Natural killer cell (primary cell): Measurements from ENCODE around the gene SPATC1L. TPM values are rescaled to one million over a fixed set of nuclear protein-coding genes. Genes with fewer than 3 reads are reported as not detected.

Experiments
- ATAC-seq, 3 donors: fragments of 150-1000 bp in 2 of 3; fragments of 200-7000 bp in 1 of 3; cut with Tn5 transposase; 1 replicate in 1 of 3; 2 replicates in 2 of 3; pipeline ENCODE4 v1.10.0; 2021; ENCODE audit warnings: mild to moderate bottlenecking in 2 of 3, moderate library complexity in 2 of 3
- DNase-seq, 2 donors: peaks; one replicate each; pipeline versions ENCODE4 v3.0.0 to v3.0.0-alpha.2; 2013 to 2021; ENCODE audit warnings: mixed read lengths in 1 of 2
- H3K27ac ChIP-seq: one replicate; pipeline ENCODE4 v1.5.1; 2013; ENCODE audit warnings: mild to moderate bottlenecking, low read length
- H3K27me3 ChIP-seq: one replicate; pipeline ENCODE4 v1.6.1; 2013; ENCODE audit warnings: low read length; ENCODE audit not compliant: control insufficient read depth, insufficient read depth
- H3K36me3 ChIP-seq: one replicate; pipeline ENCODE4 v1.6.1; 2013; ENCODE audit warnings: low read length; ENCODE audit not compliant: control insufficient read depth, insufficient read depth
- H3K4me1 ChIP-seq: one replicate; pipeline ENCODE4 v1.6.1; 2013; ENCODE audit warnings: low read length; ENCODE audit not compliant: control insufficient read depth, insufficient read depth
- H3K4me3 ChIP-seq: one replicate; pipeline ENCODE4 v1.5.1; 2013; ENCODE audit warnings: low read length
- H3K9me3 ChIP-seq: one replicate; pipeline ENCODE4 v1.6.1; 2013; ENCODE audit warnings: low read length; ENCODE audit not compliant: control insufficient read depth, insufficient read depth
- H3K27ac Mint-ChIP-seq, 2 donors: one replicate each; pipeline ENCODE4 v1.8.0; 2022; ENCODE audit warnings: mild to moderate bottlenecking in 2 of 2, mixed read lengths in 2 of 2, moderate library complexity in 1 of 2
- H3K27me3 Mint-ChIP-seq, 2 donors: one replicate each; pipeline ENCODE4 v1.8.0; 2022; ENCODE audit warnings: low read depth in 2 of 2, mixed read lengths in 2 of 2
- H3K36me3 Mint-ChIP-seq: one replicate; pipeline ENCODE4 v1.8.0; 2022; ENCODE audit warnings: mixed read lengths
- H3K4me1 Mint-ChIP-seq, 2 donors: one replicate each; pipeline ENCODE4 v1.8.0; 2022; ENCODE audit warnings: mixed read lengths in 2 of 2
- H3K4me3 Mint-ChIP-seq: one replicate; pipeline ENCODE4 v1.8.0; 2022; ENCODE audit warnings: mild to moderate bottlenecking, moderate library complexity, mixed read lengths
- H3K9me3 Mint-ChIP-seq, 2 donors: one replicate each; pipeline ENCODE4 v1.8.0; 2022; ENCODE audit warnings: mixed read lengths in 2 of 2
- WGBS: methylation state at CpG from one replicate; pipeline ENCODE4 v1.1.7; 2013; ENCODE audit warnings: missing lambda C conversion rate; ENCODE audit not compliant: insufficient coverage; 5-methylcytosine and 5-hydroxymethylcytosine counted together
- intact Hi-C: fragments of 100-400 bp; cut with micrococcal nuclease; formaldehyde crosslinking; loops from one replicate; pipeline ENCODE4 v1.14.2; 2022
- total RNA-seq, 4 donors: library from RNA; stranded (reverse); fragments of 120-200 nt in 1 of 4; gene quantifications; one replicate each; pipeline versions ENCODE4 v1.2.3 to v1.2.4, GENCODE V29; 2013 to 2022
- TF ChIP-seq, protein P1 (sequence below): fragments of 200-600 bp; IDR thresholded peaks from one replicate; pipeline ENCODE4 v1.8.0; 2022; ENCODE audit warnings: antibody characterized with exemption

The SPATC1L gene
- total RNA-seq, 3 donors from 2014 or later (not counting 1 experiment from before 2014, with no cell fraction given), result 0.18 to 4.0 (median 2.7) TPM

DNA sequence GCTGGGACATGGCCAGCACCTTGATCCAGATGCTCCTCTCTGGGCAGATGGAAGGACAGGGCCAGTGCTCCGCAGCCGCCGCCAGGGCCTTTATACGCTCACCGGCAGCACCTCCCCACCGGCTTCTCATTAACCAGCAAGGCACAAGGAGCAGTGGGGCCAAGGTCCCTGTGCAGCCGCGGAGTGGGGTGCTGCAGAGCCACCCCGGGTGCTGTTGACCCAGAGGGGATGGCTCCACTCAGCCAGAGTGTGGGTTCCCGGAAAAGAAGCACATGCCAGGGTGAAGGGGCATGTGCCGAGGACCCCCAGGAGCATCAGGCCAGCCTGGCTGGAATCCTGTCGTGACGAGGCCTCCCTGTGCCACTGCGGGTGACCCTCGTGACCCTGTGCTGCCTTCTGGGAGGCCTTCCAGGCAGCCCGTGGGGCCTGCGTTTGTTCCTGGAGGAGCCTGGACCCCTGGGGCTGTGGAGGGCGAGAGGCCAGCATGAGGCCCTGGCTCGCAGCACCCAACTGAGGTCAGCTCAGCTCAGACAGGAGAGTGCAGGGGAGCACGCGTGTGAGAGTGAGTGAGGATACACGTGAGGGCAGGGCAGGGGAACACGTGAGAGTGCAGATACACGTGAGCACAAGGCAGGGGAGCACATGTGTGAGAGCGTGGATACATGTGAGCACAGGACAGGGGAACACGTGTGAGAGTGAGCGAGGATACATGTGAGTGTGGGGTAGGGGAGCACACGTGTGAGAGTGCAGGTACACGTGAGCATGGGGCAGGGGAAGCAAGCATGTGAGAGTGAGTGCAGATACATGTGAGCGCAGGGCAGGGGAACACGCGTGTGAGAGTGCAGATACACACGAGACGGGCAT, 28.5 kb downstream of the SPATC1L start, which contains the start of gene FTCD:
TSS of gene FTCD (minus strand) at position 66 of the 864 bp plus-strand sequence. CDS start at position 10, 56 bp downstream.
- intact Hi-C loops, result no loop called here
- Mint-ChIP-seq H3K9me3 (no peaks in the 10 kb centered on the region), H3K36me3 (no peaks in the 10 kb centered on the region), H3K27ac (no peak within 1 kb of the TSS), H3K4me1 (no peaks in the 10 kb centered on the region), H3K4me3 (no peak within 1 kb of the TSS), H3K27me3 (no peaks in the 10 kb centered on the region)
- no peaks in the 10 kb centered on the region for H3K9me3 ChIP-seq
- H3K27ac ChIP-seq, result no peak within 1 kb of the TSS
- WGBS, result 91% methylated on average over 34 of the region's 34 CpGs
- no peaks in the 10 kb centered on the region for H3K36me3 ChIP-seq
- peaks cover 8% of the 10 kb centered on the region for H3K4me1 ChIP-seq
- no peak for ATAC-seq
- H3K27me3 ChIP-seq, result no peaks in the 10 kb centered on the region
- no peak within 1 kb of the TSS for H3K4me3 ChIP-seq
- TF ChIP-seq, protein P1, sequence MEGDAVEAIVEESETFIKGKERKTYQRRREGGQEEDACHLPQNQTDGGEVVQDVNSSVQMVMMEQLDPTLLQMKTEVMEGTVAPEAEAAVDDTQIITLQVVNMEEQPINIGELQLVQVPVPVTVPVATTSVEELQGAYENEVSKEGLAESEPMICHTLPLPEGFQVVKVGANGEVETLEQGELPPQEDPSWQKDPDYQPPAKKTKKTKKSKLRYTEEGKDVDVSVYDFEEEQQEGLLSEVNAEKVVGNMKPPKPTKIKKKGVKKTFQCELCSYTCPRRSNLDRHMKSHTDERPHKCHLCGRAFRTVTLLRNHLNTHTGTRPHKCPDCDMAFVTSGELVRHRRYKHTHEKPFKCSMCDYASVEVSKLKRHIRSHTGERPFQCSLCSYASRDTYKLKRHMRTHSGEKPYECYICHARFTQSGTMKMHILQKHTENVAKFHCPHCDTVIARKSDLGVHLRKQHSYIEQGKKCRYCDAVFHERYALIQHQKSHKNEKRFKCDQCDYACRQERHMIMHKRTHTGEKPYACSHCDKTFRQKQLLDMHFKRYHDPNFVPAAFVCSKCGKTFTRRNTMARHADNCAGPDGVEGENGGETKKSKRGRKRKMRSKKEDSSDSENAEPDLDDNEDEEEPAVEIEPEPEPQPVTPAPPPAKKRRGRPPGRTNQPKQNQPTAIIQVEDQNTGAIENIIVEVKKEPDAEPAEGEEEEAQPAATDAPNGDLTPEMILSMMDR, result no peak
- peak in 1 of 2 donors; percentile 9 for DNase-seq

DNA sequence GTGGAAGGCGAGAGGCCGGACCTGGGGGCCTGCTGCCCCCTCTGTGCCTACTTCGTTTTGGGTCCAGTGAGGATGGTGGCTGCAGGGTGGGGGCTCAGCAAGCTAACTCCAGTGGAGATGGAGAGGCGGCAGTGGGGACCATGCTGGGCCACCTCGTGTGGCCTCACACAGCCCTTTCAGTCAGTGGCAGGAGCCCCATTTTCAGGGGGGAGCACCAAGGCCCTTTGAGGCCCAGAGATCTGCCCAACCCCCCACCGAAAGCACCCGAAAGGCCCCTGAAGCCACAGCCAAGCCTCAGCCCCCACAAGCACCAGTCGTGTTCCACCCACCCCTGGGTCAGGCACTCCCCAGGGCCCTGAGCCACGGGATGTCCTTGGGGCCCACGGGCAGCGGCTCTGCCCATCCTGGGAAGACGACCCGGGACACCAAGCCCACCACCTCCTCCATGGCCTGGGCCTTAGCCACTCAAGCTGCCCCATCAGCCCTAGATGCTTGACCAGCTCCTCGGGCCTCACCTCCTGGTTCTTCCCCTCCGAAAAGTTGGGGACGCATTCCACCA, 29.2 kb downstream of the SPATC1L start:
- no peak overlapping the region for H3K4me3 ChIP-seq
- DNase-seq (no peak), ATAC-seq (no peak)
- H3K4me1 ChIP-seq, result peaks cover 8% of the 10 kb centered on the region
- intact Hi-C loops, result no loop called here
- no peaks in the 10 kb centered on the region for H3K9me3 Mint-ChIP-seq
- TF ChIP-seq, protein P1, result no peak
- no peak overlapping the region for H3K27ac ChIP-seq
- no peak overlapping the region for H3K27ac Mint-ChIP-seq
- H3K36me3 Mint-ChIP-seq, result no peaks in the 10 kb centered on the region
- H3K4me3 Mint-ChIP-seq, result no peak overlapping the region
- WGBS, result 85% methylated on average over 16 of the region's 16 CpGs
- no peaks in the 10 kb centered on the region for H3K27me3 ChIP-seq
- H3K4me1 Mint-ChIP-seq, result no peaks in the 10 kb centered on the region
- H3K27me3 Mint-ChIP-seq, result no peaks in the 10 kb centered on the region
- H3K9me3 ChIP-seq, result no peaks in the 10 kb centered on the region
- H3K36me3 ChIP-seq, result no peaks in the 10 kb centered on the region

DNA sequence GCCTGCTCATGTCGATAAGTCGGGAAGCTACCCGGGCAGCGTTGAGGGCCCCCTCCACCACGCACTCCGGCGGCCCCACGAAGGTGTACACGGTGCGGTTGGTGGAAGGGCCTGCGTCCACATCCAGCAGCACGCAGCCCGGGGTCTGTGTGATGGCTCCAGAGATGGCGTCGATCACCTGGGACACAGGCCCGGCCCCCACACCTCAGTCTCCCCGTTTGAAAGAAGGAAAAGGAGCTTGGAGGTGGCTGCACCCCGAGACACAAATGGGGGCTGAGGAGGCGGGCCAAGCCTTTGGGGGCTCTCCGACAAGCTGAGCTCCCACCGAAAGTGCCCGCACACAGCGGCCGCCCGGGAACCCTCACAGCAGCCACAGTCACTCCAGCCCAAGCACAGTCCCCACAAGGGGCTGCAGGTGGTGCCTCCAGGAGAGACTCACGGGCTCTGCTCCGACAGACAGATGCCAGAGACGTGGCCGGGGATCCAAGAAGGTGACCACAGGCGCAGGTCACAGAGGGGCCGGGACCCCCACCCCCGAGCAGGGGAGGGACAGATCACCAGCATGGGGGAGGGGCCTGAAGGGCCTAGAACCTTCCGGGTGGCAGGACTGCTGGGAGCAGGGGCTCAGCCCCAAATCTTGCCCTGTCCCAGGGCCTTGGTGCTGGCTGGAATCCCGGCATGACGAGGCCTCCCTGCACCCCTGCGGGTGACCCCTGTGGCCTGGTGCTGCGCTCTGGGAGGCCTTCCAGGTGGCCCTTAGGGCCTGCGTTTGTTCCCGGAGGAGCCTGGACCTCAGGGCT, 29.9 kb downstream of the SPATC1L start:
- Mint-ChIP-seq H3K9me3 (no peaks in the 10 kb centered on the region), H3K27me3 (no peaks in the 10 kb centered on the region), H3K27ac (no peak overlapping the region), H3K36me3 (no peaks in the 10 kb centered on the region), H3K4me1 (no peaks in the 10 kb centered on the region), H3K4me3 (no peak overlapping the region)
- H3K4me1 ChIP-seq, result peaks cover 8% of the 10 kb centered on the region
- no peaks in the 10 kb centered on the region for H3K9me3 ChIP-seq
- DNase-seq (peak in 1 of 2 donors; percentile 13), ATAC-seq (no peak)
- H3K4me3 ChIP-seq, result no peak overlapping the region
- TF ChIP-seq, protein P1, result no peak
- 92% methylated on average over 39 of the region's 39 CpGs for WGBS
- H3K27me3 ChIP-seq, result no peaks in the 10 kb centered on the region
- H3K27ac ChIP-seq, result no peak overlapping the region
- no peaks in the 10 kb centered on the region for H3K36me3 ChIP-seq
- intact Hi-C loops, result no loop called here
